HG03045 (cell line): ENCODE measurements around the gene MC4R.
A peak's percentile ranks its signal among the peaks of the same experiment; 100 is the strongest.
"Not testable (repeated sequence)": the region's sequence is repeated elsewhere in the genome, so short reads cannot be mapped to it uniquely, and the experiment has no call there.

Experiments used
- ATAC-seq: cut with Tn5 transposase; IDR thresholded peaks from one replicate; pipeline ENCODE4 v1.9.1; 2021; ENCODE audit warnings: mild to moderate bottlenecking, moderate library complexity; ENCODE audit not compliant: unreplicated experiment

The MC4R gene

DNA sequence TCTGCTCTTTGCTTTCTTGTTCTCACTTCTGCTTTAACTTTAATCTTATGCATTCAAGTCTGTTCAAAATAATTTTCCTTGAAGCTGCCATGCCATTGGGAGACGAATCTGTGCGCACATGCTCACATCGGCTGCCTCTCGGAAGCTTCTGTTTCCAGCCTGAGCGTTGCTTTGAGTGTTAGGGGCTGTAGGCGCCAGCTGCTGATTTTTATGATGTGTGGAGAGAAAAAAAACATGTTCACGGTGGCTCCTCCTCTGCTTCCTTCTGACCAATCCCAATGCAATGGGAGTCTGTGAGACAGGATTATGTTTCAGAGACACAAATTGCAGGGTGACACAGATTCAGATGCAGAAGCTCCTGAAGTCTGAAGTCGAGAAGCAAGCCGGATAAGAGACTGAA is at the start of gene MC4R:
TSS of gene MC4R (minus strand) at position 180 of the 400 bp plus-strand sequence. CDS start 426 bp downstream, outside the sequence.
- ATAC-seq: no peak

DNA sequence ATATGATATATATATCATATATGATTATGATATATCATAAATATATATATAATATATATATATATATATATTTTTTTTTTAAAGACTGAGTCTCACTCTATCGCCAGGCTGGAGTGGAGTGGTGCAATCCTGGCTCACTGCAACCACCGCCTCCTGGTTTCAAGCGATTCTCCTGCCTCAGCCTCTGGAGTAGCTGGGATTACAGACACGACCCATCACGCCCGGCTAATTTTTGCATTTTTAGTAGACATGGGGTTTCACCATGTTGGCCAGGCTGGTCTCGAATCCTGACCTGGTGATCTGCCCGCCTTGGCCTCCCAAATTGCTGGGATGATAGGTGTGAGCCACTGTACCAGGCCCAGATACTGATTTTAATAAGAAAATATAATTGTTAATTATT is 49.7 kb upstream of the MC4R start:
- not testable (repeated sequence) for ATAC-seq

DNA sequence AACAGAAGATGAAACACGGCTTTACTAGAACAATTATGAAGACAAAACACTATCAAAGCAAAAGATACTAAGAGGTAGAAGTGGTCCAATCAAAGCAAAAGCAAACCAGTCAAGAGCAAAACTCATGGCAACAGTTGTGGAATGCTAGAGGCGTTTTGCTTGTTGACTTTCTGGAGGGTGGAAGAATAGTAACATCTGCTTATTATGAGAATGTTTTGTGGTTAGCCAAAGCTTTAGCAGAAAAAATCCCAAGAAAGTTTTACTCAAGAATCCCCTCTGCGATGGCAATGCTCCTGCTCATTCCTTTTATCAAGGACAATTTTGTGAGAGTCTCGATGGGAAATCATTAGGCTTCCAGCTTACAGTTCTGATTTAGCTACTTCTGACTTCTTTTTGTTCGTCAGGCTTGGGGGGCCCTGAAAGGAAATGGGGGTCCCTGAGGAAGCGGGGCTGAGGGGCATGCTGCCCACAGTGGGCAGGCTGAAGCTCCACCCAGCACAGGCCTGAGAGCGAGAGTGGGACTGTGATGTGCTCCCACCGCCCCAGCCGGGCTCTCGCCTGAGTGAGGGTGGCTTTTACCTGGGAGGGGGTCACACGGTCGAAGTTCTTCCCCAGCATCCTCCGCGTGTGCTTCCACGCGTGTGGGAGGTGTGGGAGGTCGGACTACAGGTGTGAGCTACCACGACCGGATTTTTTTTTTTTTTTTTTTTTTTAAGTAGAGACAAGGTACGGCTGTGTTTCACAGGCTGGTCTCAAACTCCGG is 49.0 kb upstream of the MC4R start:
- ATAC-seq: no peak

DNA sequence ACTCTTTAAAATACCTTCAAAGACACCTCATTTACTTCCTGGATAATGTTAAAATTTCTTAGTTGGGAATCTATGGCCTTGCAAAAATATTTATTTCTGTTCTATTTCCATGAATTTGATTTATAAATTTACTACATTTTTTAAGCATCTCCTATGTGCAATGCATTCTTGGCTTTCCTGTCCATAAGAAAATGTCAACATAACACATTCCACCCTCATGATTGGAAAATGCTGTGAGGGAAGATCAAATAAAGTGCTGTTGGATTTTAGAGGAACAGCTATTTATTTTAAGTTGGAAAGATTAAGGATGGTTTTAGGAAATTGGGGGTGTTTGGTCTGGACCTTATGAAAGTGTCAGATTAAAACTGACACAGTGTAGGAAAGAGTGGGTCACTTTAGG is 45.4 kb upstream of the MC4R start:
- ATAC-seq: no peak

DNA sequence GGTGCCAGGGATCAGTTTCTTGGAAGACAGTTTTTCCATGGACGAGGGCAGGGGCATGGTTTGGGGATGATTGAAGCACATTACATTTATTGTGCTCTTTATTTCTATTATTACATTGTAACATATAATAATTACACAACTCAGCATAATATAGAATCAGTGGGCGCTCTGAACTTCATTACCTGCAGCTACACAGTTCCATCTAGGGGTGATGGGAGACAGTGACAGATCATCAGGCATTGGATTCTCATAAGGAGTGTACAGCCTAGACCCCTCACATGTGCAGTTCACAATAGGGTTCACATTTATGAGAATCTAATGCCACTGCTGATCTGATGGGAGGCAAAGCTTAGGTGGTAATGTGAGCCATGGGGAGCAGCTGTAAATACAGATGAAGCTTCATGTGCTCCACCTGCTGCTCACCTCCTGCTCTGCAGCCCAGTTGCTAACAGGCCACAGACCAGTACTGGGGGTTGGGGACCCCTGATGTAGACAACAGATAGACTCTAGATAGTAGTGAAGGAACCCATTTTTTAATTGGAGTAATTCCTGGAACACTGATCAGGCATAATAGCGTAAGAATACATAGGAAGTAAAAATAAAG is 41.5 kb upstream of the MC4R start:
- peak; percentile 67 for ATAC-seq

DNA sequence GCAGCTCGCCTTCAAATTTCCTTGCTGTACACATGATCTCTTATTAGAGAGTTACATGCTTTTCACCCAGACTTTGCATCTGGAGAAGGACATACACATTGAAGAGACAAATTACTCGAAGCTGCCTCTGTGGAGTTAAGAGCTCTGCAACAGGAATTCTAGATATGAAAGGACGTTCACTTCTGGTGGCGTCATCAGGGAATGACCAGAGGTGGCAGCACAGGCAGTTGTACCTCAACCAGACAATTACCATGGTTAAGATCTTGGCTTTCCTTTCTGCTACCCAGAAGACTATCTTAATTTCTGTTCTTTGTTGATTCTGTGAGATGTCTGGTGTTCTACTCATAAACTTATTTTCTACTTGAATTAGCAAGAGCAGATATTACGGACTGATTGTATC is 39.1 kb upstream of the MC4R start:
- ATAC-seq: no peak

DNA sequence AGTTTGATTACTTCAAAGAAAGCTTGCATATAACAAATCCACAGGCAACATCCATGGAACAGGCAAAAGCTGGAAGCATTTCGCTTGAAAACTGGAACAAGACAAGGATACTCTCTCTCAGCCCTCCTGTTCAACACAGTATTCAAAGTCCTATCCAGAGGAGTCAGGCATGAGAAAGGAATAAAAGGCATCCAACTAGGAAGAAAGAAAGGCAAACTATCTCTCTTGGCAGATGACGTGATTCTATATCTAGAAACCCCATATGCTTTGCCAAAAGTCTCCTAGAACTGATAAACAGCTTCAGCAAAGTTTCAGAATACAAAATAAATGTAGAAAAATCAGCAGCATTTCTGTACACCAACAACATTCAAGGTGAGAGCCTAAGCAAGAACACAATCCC is 34.1 kb upstream of the MC4R start:
- ATAC-seq: no peak

DNA sequence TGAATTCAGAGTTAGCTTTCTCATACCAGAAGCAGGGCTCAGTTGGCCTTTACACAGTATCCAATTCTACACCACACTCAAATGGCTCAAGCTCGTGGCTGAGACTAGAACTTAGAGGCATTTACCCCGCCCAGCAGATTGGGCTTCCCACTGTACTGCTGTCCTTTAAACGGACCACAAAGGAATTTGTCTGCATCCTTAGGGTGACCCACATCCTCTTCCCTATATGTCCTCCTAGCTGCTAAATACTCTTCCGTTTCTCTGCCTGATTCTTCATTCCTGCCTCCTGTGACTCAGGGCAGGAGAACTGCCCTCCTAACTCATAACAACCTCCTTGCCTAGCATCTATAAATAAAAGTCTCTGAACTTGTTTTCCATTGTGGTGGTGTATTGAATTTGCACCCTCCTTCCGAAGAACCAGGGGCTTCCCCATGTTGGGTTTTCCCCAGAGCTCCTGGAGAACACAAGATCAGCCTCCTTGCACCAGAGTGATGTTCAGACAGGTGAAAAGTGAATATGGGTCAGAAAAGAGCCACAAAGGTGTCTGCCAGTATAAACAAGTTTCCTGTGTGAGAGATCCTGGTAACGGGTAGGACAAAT is 32.0 kb upstream of the MC4R start:
- ATAC-seq: no peak

DNA sequence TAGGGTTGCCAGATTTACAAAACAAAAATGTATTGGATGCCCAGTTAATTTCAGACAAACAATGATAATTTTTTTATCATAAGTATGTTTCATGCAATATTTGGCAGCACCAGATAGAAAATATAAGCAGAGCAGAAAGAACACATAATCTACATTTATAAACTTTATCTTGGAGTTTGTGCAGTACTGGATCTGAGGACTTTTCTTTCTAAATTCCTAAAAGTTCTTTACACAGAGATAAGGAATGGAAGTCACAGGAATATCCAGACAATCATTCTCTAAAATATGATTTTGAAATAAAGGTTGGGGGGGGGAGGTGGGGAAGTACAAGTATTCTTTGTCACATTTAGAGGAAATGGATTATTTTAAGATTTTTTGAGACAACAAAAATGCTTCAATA is 28.8 kb upstream of the MC4R start:
- ATAC-seq: no peak

DNA sequence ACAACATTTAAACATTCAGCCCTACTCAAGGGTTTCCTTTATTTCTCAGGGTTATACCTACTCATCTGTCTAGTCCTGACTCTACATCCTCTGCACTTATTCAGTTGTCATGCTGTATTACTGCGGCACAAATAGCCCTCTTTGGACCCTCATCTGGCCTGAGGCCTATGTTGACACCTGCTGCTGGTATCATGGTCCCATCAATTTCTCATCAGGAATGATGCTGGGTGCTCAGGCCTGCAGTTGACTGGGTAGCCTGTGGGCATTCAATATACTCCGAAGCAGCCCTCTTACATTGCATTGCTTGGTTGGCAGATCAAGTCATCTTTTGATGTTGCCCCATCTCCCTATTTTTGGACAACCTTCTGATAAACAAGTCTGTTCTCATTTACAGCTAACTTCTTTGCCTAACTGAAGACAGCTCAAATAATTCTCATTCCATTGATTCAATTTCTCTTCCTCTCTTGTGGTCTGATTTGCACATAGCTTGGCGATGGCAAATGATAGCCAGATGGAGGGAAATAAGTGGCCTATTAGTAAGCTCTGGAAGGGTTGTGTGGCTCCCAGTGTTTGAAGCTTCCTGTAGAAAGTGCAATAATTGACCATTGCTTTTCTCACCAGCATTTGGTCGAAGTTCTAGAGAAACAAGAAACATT is 19.1 kb upstream of the MC4R start:
- no peak for ATAC-seq

DNA sequence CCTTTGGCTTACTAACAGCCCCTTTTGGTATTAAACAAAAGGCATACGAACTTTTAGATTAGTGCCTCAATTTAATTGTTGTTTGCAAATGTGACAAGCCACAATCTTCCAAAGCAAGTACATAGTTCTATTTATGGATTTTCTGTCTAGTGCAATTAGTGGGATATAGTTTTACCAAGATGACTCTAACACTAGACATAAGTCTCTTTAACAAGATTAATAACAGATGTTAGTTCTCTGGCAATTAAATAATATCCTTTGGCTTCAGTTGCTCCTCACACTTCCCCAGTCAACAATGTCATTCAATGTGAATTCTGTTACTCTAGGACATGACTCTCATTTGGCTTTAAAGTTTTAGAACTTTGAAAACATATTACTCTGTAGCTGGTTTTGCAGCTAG is 16.7 kb upstream of the MC4R start:
- no peak for ATAC-seq

DNA sequence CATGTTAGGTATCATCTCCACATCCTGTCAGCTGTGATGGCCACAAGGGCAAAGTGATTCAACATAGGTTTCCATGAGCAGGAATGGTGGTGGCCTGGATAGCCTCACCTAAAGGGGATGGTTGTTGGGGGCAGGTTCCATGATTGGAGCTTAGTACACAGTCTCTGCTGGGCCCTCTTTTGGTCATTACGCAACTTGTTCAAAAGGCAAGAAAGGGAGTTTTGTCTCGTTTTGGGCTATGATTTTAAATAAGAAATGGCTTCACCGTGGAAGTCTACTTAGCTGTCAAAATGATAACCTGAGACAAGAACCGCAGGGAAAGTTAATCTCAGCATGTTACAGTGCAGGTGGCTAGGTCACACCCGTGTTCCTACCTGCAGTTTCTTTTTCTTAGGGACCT is 13.1 kb upstream of the MC4R start:
- ATAC-seq: no peak

DNA sequence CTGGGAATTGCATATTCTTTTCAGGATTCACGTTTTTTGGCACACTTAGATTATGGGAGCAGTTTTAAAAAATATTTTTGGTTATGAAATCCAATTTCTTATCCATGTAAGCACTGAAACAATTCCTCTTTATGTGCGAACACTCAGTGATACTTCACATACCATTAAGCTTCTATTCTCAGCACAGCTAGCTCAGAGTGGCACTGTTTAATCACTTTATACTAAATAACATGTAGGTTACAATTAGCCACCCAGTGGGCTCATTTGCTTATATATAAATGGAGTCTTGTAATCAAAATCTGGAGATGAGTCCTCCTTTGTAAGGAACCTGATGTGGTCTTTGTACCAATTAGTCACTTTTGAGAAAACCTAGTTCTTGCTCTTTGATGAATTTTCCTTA is 11.3 kb upstream of the MC4R start:
- no peak for ATAC-seq

DNA sequence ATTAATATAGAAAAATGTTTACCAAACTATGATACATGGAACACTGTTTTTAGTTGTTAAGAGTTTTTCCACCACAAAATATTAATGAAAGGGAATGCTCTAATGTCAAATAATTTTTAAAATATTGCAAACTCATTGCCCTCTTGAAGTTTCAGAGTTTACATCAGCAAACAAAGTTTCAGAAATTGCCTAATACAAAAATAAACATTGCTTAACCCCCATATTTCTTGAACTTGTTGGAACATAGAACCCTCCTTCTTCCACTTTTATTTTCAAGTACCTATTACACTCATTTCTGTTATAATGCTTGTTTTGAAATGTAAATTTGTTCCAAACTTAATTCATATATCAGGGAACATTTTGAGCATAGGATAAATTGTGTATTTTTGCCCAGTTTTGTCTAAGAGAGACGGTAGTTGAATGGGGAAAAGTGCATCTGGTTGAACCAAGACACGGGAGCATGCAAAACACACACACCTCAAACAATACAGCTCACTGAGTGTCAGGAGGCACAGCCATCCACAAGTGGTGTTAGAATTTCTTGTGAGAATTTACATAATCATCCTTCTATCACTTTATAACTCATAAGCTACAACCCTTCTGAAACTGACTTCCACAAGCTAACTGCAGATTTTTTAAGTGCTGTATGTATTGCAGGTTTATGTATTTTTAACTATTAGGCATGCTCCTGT is 5.3 kb upstream of the MC4R start:
- no peak for ATAC-seq

DNA sequence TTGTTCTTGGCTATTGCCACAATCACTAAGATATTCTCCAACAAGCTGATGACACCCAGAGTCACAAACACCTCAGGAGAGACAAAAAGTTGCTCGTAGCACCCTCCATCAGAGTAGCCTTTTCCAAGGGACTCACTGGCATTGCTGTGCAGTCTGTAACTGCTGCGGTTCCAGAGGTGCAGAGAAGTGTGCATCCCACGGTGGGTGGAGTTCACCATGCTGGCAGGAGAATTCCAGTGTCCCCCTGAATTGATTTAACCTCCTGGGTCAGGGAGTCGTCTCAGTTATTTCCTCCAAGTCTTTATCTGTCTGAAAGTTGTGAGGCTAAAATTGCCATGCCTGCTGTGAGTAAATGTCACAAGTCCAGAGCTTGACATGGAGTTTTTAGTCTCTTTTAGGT is 443 bp downstream of the MC4R start:
- ATAC-seq: no peak

DNA sequence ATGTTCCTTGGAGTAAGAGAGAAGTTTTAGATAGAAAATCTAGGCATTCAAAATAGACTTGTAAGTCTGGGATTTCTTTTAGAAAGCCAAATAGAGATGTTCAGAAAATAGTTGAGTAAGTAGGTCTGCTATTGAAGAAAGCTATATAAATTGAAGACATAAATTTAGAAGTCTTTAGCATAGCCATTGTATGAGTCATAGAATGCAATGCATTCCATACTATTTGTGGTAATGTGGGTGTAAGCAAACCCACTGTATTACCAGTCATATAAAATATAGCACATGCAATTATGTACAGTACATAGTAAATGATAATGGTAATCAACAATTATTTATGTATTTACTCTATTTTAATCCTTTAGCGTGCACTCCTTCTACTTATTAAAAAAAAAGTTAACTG is 14.1 kb downstream of the MC4R start:
- no peak for ATAC-seq

DNA sequence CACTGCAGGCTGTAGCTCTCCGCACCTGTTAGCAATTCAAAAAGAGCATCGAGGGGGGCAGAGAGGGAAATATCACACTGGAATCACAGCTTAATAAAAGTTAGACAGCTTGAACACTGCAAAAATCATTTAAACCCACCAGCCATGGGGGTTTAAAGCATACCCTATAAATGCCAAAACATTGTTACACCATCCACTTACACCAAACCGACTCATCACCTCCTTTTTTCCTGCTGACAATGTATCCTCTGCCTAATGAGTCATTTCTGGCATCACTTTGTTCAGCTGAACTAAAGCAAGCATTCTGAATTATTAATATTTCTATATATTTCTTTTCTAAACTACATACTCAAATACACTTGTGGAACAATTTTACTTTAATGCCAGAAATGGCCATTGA is 21.6 kb downstream of the MC4R start:
- ATAC-seq: no peak

DNA sequence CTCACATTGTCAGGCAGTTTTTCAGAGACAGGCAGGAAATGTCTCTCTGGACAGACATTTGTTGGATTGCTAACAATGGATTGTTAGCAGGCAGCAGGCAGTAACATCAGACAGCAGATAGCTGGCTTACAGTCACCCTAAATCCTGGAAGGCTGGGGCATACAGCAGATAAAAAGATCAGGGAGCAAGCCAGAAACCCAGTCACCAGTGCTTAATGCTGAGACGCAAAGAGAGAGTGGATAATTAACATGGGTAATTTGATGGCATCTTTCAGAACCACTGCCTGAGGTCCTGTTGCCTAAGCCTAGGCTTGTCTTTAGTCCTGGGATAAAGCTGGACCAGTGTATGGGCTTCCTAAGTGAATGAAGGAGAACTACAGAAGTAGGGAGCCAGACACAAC is 22.4 kb downstream of the MC4R start:
- no peak for ATAC-seq

DNA sequence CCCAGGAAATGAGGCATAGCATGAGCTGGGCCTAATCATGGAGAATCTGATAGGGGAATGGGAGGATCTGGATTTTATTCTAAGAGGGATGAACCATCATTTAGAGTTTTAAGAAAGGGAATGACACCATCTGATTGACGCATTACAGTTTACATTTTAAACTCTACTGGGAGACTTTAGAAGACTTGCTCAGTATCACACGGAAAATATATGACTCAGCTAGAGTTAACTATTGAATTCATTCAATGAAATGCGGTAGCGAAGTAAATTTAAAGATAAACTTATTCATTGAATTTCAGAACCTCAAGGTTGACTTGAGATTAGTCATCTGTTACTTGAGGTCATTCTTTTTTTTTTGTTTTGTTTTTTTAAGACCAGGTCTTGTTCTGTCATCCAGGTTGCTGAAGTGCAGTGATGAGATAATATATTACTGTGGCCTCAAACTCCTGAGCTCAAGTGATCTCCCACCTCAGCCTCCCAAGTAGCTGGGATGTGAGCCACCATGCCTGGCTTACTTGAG is 25.0 kb downstream of the MC4R start:
- no peak for ATAC-seq

DNA sequence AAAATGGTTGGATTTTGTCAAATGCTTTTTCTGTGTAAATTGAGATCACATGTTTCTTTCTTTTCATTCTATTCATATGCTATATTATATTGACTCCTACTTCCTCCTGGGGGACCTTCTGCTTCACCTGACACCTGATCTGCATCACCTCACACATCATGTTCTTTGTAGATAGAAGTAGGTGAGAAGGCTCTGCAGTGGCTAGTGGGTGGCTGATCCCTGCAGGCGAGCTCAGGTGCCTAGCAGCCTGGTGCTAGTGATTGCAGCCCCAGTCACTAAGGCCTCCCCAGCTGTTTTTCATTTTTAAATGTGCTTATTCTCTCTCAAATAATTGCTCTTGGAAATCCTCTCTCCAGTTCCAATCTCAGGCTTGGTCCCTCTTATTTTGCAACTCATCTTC is 33.6 kb downstream of the MC4R start:
- no peak for ATAC-seq

DNA sequence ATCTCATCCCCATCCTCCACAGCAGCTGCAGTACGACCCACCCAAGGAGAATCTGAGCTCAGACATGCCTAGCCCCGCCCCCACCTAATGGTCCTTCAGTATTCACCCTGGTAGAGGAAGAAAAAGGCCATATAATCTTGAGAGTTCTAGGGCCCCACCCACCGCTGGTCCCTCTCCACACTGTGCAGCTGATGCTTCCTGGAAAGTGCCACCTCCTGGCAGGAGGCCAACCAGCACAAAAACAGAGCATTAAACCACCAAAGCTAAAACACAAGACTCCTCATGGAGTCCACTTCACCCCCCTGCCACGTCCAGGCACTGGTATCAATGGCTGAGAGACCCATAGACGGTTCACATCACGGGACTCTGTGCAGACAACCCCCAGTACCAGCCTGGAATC is 40.7 kb downstream of the MC4R start:
- ATAC-seq: no peak
